GM19025 (cell line): ENCODE results near the gene ACOT7.

Source experiments
- ATAC-seq: cut with Tn5 transposase; IDR thresholded peaks from one replicate; pipeline ENCODE4 v1.9.1; 2021; ENCODE audit warnings: mild to moderate bottlenecking, low read depth, moderate library complexity; ENCODE audit not compliant: unreplicated experiment

ACOT7 gene

DNA sequence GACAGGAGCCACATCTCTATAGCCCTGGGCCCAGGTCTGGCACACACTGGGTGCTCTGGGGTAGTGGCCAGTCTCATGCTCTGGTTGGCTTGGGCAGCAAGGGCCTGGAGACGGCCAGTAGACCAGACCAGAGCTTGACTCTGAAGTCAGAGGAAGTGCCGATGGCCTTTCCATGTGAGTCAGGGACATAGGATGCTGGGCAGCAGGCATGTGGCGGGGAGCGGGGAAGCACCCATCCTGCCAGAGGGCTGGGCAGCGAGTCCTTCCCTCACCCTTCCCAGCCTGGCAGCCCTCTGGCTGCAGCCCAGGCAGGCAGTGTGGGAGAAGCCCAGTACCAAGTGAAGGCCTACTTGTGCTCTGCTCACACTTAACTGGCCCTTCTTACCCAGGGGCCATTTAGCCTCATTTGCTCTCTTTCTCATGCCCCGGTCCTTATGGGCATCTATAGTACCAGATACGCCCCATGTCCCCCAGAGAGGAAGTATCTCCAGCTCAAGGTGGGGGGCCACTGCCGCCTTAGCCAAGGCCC is 136.0 kb downstream of the ACOT7 start:
- no peak for ATAC-seq

DNA sequence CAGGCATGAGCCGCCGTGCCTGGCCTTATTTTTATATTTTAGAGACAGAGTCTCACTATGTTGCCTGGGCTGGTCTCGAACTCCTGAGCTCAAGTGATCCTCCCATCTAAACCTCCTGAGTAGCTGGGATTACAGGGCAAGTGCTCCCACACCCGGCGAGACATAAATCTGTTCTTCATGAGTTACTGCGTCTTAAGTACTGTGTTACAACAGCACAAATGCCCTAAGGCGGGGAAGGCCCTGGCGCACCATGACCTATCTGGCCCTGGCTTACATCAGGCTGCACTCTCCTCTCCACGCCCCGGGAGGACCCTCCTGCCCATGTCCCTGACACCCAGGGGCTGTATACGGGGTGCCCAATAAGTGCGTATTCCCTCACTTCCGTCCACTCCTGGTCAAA is 136.9 kb downstream of the ACOT7 start:
- no peak for ATAC-seq

DNA sequence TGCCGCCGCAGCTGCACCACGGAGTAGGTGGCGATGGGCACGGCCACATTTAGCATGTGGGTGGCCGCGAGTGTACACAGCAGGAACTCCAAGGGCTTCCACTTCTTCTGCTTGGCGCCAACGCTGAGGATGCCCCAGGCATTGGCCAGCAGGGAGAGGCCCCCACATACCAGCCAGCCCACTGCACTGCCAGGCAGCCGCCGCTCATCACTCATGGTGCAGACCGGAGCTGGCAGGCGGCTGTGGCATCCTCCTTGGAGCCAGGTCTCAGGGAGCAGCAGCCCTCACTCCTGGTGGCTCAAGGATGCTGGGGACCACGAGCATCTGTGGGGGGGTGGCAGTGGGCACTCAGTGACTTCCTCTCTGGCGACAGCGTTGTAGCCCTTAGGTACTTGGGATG is 138.9 kb downstream of the ACOT7 start:
- ATAC-seq = no peak

DNA sequence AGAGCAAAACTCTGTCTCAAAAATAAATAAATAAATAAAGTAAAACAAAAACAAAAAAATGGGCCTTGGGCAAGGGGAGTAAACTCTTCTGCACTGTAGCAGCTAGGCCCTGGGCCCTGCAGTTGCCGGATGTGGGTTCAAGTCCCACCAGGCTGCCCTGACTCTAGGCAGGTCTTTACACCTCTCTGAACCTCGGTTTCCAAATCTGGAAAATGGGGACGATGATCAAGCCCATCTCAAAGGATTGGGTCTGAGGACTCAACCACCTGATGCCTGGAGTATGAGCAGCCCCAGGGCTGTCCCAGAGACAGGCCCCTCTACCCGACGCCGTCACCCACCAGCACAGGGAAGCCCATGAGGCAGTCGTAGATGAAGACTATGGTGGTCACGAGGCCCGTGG is 140.2 kb downstream of the ACOT7 start:
- ATAC-seq = no peak

DNA sequence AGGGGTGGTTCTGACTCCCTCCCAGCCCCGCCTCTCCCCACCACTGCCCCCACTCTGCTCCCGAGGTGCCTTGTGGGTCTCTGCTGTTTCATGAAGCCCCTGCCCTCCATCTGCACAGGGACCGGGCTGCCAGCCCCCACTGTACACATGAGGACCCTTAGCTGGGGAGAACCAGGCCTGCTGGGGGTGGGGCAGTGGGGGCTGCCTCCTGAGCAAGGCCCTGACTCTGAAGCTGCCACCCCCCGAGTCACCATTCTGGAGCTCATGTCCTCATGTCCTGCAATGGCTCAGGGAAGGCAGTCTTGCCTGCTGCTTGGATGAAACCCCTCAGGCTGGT is 141.2 kb downstream of the ACOT7 start:
- ATAC-seq = no peak

DNA sequence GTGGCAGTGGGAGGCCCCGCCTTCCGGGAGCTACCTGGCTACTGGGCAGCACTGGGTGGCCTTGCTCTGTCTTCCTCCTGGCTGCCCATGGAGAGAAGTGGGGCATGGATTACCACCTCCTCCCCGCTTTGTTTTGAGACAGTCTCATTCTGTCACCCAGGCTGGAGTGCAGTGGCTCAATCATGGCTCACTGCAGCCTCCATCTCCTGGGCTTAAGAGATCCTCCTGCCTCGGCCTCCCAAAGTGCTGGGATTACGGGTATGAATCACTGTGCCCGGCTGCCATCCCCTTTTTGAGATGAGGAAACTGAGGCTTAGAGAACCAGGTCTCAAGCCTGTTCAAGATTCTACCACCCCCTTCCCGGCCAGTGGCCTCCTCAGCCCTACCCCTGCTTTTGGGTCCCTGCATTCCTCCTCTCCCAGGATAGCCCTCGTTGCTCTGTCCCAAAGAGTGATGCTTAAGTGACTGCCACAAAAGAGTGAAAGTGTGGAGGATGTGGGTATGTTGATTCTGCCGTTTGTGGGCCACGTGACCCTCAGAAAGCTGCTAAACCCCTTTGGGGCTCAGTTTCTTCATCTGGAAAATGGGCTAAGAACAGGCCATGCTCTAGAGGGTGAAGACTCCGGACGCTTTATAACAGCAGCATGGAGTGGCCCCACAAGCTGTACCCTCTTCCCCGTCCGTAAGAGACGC is 141.7 kb downstream of the ACOT7 start:
- ATAC-seq = no peak

DNA sequence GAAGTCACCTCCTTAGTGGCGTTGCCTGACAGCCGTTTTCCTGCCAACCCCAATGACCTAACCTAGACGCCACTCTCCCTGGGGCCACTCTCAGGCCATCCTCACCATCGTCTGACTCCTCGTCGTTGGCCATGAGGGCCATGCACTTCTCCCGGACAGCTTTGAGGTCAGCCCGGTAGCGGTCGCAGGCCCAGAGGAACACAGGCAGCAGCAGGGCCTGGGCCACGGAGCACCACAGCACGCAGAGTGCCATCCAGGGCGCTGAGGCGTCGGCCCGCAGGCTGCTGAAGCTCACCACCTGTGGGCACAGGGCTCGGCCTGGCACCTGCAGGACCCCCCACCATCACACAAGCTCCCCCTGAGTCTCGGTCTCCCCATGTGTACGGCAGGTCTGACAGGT is 142.3 kb downstream of the ACOT7 start:
- no peak for ATAC-seq

DNA sequence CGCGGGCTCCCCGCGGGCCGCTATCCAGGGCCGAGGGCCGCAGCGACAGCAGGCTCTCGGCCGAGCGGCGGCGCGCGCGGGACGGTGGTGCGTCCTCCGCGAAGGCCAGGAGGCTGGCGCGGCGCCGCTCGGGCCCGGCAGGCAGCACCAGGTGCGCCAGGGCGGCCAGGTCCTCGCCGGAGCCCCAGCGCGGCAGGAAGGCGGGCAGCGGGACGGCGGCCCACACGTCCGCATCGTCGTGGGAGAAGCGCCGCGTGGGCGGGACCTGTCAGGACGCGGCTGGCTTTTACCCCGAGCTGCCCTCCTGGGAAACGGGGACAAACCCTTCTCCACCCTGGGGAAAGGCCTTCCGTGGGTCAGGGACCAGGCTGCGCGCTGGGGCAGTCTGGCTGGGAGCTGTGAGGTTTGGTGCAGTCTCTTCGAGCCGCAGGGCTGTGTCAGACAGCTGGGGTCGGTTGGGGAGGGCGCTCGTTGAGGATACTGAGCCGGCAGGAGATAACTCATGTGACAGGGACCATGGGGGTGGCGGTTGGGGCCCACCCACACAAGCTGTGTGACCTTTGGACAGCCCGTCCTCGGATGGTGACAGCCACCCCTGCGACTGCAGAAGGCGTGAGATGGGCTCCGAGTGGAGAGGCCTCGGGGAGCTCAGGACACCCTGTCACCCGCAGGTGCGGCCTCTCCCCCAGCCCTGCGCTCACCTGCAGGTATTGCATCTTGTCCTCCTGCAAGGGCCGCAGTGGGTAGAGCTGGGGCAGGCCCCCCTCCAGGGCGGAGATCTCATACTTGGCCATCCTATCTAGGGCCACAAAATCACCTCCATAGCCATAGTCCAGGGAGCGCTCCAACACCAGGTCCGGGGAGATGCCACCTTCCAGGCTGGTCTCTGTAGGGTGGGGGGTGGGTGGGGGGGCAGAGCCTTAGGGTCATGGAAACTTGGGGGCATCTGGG is 143.6 kb downstream of the ACOT7 start:
- ATAC-seq = no peak

DNA sequence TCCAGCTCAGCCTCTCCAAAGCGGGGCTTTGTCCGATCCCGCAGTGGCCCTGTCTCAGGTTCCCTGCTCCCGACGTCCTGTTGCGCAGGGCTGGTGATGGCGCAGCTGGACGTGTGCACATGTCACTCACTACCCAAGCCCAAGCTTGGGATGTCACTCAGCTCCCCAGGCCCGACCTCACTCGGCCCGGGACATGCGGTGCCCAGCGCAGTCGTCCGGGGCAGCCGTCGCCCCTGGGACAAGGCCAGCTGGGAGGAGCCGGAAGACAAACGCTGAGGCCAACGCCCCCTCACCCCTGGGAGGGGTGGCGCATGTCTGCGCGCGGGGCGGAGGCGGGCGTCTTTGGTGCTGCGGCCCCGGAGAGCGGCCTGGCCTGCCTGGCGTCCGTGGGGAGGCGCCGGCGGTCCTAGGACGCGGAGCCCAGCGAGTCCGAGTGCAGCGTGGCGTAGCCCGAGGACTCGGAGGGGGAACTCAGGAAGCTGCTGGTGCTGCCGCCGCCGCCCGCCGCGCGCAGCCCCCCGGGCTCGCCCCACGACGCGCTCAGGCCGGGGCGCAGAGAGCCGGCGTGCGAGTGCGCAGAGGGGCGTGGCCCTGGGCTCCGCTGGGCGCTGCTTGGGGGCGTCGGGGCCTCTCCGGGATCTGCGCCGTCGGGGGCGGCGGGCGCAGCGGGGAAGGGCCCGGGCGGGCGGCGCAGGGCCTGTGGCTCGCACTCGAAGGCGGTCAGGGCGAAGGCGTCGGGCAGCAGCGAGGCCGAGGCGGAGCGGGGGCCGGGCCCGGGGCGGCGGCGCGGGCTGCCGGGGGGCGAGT is 144.4 kb downstream of the ACOT7 start:
- ATAC-seq = no peak

DNA sequence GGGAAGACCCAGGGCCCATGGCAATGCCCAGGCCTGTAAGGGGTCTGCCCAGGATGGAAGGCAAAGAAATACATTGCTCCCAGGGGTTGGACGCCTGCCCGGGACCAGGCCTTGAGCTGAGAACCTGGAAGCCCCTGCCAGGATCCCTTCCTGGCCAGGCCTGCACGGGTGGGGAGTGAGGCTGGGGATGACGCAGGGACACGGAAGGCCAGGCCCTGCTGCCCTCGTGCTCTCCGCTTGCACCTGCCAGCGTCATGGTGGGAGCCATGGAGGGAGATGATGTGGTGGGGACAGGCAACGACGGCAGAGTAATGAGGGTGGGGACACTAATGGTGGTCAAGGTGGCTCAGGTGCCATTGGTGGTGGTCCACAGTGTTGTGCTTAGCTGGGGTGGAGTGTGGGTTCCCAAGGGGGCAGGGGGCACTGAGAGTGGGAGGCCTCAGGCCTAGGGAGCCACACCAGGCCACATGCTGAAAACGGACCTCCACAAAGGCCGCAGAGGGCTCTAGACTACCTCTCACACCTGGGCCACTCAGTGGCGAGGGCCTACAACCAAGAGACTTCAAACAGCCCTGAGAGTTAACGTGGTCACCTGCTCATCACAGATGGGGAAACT is 145.3 kb downstream of the ACOT7 start:
- no peak for ATAC-seq

DNA sequence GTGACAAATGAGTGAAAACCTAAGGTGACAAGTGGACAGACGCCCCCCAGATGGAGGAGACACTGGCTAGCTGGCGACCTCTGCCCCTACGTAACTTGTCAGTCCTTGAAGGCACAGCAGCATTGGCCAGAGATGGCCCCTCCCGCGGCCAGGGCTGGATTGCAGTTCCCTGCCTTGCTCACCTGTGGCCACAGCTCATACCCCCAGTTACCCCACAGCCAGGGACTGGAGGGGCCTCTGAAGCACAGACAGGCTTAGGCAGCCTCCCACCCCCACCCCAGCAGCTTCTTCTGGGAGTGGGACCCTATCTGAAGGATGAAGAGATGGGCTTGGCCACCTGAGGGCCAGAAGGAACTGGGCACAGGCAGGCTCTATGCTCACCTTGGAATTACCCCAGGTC is 145.9 kb downstream of the ACOT7 start:
- ATAC-seq = no peak

DNA sequence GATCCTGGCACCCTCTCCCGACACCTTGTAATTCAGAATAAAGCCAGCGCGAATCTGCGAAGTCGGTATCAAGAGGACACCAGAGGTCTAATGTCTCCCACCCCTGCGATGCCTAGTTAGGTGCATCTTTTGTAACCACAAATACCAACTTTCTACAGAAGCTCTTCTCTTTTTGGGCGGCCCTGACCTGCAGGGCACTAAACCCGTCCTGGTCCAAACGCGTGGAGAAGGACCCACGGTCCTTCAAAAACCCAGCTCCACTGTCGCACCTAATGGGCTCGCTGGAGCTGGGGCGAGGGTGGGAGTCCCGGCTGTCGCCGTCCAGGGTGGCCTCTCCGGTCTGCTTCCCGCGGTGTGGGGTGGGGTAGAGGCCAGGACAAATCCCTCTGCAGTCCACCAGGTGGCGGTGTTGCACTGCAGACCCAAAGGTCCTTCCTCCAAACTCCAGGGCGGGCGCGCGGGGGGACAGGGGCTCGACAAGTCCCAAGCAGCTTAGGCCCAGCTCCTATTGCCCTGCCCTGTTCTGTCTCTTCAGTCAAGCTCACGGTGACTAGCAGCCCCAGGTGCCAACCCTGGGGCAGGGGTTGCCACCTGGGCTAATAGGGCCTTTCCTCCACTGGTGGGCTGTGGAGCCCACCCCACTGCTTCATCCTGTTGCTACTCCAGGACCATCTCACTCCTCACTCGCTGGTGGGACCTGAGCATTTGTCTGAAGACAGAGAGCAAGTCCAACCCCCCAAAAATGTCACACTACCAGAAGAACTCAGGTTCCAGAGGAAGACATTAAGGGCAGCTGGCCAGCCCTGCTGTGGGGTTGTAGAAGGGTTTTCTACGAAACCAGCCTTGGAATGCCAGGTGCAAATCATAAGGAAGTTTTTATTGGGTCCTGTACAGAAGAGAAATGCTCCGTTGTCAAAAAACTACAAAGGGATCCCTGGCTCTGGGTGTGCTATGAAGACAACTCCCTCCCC is 146.8 kb downstream of the ACOT7 start:
- no peak for ATAC-seq

DNA sequence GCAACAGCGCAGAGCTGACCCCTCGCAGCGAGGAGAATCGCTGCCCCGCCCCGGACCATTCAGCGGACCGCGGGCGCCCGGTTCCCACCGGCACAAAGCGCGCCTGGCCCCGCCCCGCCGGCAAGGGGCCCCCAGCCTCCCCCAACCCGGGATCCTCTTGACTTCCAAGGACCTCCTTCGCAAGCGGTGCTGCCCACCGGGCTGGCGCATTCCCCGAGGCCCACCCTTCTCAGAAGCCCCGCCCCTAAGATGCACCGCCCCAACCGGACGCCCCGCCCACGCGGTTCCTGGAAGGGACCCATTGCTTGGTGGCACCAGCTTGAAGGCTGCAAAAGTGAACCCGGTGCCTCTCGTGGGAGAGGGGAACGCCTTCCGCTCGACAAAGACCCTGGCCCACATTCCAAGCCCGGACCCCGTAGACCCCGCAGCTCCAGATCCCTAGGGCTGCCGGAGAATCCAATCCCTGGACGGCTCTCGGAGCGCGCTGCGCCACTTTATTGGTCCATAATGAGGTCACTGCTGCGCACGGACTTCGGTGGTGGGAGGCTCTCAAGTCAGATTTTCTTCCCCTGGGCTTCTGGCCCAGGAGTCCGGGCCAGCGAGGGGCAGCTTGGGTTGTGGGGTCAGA is 147.6 kb downstream of the ACOT7 start:
- no peak for ATAC-seq

DNA sequence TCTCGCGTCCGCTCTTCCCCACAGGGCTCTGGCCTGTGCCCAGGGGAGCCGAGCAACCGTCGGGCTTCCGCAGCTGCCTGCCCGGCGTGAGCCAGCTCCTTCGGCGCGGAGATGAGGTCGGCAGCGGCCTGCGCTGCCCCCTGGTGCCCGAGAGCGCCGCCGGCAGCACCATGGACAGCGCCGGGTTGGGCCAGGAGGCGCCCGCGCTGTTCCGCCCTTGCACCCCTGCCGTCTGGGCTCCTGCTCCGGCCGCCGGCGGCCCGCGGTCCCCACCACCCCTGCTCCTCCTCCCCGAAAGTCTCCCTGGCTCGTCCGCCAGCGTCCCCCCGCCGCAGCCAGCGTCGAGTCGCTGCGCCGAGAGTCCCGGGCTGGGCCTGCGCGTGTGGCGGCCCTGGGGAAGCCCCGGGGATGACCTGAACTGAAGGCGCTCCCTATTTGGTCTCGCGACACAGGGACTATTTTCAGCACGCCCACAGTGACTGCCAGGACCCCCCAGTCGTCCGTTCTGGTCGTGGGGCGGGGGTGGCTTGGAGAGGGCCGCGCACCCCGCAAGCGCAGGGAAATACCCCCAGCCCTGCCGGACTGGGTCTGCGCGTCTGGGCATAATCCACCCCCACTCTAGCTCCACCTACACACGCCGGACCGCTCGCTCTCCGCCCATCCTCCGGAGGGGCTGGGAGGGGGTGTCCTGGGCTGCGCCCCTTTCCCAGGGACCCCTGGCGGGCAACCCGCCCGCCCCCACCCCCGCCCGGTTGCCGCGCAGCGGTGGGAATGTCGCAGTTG is 148.3 kb downstream of the ACOT7 start:
- no peak for ATAC-seq

DNA sequence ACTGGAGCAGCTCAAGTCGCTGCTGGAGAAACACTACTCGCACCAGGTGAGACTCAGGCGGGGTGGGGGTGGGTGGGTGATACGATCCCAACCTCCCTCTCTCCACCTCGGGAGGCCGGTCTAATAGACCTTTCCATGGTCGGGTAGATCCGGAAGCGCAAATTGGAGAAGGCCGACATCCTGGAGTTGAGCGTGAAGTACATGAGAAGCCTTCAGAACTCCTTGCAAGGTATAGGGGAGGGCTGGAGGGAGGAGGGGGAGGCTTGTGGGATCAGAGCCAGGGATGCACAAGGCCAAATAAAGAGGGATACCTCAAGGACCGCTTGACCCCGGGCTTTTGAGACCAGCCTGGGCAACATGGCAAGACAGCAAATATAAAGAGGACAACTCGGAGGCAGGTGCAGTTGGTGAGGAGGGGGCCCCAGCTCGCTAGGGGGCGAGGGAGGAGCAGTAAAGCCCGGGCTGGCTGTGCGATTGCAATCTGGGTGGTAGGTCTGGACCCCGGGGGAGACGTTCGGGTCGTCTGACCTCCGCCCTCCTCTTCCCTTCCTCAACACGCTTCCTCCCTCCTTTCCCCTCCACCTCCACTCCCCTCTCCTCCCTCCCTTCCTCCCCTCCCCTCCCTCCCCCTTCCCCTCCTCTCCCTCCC is 149.0 kb downstream of the ACOT7 start:
- no peak for ATAC-seq

DNA sequence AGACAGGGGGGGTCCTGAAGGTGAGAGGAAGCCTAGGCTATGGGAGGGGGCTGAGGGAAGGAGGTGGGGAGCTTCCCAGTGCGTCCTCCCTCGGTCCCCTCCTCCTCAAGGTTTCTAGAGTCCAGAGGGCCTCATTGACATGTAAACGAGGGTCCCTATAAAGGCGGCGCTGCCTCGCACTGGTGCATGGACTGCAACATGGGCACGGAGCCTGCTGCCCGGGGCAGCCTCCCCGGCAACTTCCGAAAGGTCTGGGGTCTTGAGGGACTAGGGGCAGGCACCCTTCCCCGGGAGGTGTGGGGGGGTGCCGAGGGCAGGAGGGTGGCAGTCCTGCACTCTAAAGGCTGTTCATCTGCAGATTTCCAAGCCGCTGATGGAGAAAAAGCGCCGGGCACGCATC is 149.6 kb downstream of the ACOT7 start, which contains the start of gene HES3:
Gene HES3, plus strand, starts transcription at position 187 of the 400 bp plus-strand sequence. Its CDS starts 187 bp downstream, at position 374.
- no peak for ATAC-seq

DNA sequence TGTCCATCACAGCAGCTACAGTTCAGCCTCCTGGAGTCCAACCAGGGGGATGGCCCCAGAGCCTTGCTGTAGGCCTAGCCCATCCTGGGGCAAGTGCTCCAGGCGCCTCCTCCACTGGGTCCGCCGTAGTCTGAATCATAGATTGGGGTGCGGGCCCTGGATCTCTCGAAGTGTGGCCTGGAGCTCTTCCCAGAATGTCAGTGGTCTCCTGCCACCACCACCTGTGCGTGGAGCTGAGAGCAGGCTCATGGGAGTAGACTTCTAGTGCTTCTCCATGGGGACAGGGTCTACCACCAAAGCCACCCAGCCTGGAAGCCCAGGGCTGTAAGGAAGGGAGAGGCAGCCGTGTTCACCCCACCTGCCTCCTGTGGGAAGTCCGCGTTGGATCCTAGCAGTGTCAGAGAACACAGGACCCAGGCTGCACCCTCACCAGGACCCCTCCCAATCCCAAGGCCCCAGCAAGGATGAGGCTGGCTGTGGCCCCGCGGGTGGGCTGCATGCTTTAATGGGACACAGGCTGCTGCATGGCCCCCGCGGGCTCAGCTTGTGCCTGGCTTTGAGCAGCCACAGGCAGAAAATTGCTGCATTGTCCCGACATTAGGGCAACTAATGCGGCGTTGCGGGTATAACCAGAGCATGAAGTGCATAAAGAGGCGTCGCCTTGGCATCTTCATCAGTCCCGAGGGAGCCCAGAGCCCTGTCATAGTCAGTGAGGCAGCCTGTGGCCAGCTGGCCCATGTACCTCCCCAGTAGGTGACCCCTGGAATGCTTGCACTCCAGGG is 150.3 kb downstream of the ACOT7 start:
- no peak for ATAC-seq
